Globus pallidus (tissue), 1 donor: ENCODE data around the gene MSLN.
A peak's percentile ranks its signal among the peaks of the same experiment; 100 is the strongest.
"Not testable (repeated sequence)": the region's sequence is repeated elsewhere in the genome, so short reads cannot be mapped to it uniquely, and the experiment has no call there.

Experiments used
- DNase-seq: peaks from one replicate; pipeline ENCODE4 v3.0.0-alpha.2; 2015; ENCODE audit warnings: low spot score

Gene MSLN

DNA sequence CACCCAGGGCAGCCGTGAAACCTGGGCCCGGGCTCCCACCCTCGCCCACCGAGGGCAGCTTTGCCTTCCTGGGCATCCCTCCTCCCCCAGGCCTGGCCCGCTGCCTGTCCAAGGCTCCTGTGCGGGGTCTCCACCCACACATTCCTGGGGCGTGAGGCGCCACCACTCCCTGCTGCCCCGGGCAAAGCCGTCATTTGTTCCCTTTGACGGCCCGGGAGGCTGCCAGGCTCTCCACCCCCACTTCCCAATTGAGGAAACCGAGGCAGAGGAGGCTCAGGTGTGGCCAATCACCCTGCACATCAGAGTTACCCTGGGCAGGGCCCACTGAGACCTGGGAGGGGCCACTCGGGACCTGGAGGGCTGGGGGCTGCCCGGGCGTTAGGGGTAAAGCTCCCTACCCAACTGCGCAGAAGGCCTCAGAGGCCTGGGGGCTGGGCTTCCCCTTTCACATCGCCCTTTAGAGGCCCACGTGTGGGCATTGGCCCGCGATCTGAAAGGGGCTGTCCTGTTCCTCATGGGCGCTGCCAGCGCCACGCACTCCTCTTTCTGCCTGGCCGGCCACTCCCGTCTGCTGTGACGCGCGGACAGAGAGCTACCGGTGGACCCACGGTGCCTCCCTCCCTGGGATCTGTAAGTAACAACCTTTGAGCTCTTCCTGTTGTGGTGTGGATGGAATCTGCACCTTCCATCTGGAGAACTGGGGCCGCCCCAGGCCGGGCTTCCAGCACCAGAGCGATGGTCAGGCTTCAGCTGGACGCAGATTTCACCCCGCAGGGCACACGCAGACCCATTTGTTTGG is at the start of gene MSLN:
TSS of gene MSLN (plus strand) at position 190 of the 799 bp plus-strand sequence. CDS start 1,947 bp downstream, outside the sequence.
- DNase-seq: no peak

DNA sequence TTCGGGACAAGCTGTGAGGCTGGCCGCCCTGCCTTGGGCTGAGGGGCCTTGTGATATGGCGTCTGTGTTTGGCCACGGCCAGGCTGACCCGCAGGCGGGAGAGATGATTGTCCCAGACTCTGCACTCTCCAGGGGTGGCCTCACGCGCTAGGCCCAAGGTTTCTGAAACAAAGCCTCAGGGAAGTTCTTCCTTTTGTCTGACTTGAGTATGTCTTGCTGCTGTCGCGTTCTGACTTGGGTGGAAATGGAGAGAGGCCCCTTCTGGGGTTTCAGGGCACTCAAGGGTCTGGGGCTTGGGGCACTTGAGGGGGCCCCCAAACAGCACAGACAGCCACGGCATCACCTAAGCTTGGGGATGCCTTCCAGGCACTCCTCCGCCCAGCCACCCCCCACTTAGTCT is 49.5 kb upstream of the MSLN start:
- no peak for DNase-seq

DNA sequence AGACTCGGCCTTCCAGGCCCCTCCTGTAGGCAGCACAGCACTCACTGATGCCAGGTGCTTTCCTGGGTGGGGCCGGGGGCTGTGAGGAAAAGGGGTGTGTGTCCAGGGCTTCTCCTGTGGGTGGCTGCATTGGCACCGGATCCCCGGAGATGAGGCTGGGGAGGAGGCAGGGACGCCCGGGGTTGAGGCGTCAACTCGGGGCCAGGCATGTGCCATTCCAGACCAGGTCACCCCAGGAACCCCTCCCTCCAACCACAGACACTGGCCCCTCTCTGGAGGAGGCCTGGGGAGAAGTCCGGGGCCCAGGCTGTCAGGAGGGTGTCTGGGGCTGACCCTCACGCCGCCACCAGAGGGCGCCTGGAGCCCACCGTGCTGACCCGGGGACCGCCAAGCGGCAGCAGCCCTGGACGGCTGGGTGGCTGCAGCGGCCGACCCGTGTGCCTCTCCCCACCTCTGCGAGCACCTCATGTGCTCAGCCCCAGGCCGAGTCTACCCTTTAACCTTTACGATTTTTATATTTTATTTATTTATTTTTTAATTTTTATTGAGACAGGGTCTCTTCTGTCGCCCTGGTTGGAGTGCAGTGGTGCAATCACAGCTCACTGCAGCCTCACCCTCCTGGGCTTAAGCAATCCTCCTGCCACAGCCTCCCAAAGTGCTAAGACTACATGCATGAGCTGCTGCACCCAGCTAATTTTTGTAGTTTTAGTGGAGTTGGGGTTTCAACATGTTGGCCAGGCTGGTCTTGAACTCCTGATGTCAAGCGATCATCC is 48.8 kb upstream of the MSLN start:
- peak; percentile 58 for DNase-seq

DNA sequence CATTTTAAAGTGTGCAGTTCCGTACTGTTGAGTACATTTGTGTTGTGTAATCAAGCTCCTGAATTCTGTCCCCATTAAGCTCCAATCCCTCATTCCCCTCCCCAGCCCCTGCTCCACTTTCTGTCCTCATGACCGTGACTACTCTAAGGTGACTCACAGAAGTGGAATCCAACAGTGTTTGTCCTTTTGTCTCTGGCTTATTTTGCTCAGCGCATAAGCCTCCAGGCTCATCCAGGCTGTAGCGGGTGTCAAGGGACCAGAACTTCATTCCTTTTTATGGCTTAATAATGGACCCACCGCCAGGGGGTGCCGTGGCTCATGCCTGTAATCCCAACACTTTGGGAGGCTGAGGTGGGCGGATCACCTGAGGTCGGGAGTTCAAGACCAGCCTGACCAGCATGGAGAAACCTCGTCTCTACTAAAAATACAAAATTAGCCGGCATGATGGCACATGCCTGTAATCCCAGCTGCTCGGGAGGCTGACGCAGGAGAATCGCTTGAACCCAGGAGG is 47.7 kb upstream of the MSLN start:
- DNase-seq: not testable (repeated sequence)

DNA sequence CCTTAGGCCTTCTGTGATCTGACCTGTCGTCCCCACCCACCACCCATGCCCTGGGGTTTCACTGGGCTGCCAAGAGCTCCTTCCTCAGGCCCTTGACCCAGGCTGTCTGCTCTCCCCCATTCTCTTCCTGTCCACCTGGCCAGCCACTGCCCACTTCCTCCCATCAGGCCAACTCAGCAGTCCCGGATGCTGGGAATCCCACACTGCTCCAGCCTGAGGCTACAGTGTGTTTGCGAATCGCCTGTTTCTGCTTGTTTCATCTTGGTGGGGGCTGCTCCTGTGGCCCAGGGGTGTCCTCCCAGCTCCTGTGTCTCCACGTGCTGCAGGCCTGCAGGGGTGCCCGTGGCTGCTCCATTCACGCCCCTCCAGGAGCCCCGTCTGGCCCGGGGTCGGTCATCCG is 46.5 kb upstream of the MSLN start:
- no peak for DNase-seq

DNA sequence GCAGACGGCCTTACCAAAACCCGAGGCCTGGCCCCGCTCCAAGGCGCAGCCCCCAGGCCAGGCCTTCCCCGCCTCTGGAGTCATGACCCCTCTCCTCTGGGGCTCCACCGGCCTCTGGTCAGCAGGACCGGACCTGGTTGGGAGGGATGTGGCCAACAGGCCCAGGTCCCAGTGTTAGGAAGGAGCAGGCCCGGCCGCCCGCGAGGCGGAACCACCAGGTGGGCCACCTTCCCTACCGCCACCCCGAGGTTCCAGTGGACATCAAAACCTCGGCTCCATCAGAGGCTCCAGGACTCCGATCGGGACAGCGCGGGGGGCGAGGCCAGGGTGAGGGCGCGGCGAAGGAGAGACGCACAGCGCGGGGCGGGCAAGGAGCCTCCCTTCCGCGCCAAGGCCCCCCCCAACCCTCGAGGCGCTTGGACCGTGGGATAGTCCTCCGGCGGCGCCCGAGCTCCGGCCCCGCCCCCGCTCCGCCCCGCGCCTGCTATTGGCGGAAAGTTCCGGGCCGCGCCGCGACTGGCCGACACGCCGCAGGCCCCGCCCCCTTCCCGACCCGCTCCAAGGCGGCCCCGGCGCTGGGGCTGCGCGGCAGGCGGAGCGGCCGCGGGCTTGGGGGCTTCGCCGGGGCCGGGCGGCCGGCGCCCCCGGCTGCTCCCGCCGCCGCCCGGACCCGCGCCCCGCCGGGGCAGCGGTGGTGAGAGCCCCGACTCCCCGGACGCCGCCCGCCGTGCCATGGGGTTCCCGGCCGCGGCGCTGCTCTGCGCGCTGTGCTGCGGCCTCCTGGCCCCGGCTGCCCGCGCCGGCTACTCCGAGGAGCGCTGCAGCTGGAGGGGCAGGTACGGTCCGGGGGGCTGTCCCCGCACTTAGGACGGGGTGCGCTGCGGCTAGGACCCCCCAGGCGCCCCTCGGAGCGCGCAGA is 45.7 kb upstream of the MSLN start, which contains the start of gene METRN:
TSS of gene METRN (plus strand) at position 561 of the 919 bp plus-strand sequence. CDS start at position 733, 172 bp downstream.
- DNase-seq: peak; percentile 90

DNA sequence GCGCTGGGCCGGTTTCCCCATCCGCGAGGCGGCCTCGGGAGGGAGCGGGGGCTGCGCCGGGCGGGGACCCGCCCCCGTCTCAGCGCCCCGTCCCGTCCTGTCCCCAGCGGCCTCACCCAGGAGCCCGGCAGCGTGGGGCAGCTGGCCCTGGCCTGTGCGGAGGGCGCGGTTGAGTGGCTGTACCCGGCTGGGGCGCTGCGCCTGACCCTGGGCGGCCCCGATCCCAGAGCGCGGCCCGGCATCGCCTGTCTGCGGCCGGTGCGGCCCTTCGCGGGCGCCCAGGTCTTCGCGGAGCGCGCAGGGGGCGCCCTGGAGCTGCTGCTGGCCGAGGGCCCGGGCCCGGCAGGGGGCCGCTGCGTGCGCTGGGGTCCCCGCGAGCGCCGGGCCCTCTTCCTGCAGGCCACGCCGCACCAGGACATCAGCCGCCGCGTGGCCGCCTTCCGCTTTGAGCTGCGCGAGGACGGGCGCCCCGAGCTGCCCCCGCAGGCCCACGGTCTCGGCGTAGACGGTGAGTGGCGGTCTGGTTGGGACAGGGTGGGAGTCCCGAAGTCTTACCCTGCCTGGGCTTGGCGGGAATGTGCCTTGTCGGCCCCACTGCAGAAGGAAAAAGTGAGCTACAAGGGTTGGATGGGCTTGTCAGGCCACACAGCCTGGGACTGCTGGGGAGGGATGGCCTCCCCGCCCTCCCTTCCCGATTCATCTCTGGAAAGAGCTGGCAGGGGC is 44.9 kb upstream of the MSLN start:
- DNase-seq: peak; percentile 49

DNA sequence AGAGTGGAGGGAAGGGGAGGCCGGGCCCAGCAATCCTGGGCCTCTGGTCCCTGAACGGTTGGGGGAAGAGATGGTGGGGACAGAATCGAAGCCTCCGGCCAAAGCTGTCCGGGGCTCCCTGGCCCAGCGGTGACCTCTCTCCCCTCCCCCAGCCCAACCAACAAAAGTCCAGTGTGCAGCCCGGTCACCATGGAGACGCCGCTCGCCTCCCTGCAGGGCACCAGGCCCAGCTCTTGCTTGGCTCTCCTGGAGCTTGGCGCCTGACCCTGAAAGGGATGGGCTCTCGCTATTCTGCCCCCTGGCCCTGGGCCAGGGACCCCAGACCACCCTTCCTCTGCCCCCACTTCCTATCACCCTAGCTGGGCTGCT is 44.4 kb upstream of the MSLN start:
- peak; percentile 96 for DNase-seq

DNA sequence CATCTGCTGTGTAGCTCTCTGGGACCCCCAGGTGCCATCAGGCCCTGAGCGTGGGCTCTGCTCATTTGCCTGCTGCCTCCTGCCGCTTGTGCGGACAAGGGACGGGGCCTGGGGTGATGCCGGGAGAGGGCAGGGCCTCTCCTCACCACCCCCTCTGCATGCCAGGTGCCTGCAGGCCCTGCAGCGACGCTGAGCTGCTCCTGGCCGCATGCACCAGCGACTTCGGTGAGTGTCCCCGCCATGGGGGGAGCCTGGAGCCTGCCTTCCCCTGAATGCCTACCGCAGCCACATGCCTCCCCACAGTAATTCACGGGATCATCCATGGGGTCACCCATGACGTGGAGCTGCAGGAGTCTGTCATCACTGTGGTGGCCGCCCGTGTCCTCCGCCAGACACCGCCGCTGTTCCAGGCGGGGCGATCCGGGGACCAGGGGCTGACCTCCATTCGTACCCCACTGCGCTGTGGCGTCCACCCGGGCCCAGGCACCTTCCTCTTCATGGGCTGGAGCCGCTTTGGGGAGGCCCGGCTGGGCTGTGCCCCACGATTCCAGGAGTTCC is 43.7 kb upstream of the MSLN start:
- DNase-seq: no peak

DNA sequence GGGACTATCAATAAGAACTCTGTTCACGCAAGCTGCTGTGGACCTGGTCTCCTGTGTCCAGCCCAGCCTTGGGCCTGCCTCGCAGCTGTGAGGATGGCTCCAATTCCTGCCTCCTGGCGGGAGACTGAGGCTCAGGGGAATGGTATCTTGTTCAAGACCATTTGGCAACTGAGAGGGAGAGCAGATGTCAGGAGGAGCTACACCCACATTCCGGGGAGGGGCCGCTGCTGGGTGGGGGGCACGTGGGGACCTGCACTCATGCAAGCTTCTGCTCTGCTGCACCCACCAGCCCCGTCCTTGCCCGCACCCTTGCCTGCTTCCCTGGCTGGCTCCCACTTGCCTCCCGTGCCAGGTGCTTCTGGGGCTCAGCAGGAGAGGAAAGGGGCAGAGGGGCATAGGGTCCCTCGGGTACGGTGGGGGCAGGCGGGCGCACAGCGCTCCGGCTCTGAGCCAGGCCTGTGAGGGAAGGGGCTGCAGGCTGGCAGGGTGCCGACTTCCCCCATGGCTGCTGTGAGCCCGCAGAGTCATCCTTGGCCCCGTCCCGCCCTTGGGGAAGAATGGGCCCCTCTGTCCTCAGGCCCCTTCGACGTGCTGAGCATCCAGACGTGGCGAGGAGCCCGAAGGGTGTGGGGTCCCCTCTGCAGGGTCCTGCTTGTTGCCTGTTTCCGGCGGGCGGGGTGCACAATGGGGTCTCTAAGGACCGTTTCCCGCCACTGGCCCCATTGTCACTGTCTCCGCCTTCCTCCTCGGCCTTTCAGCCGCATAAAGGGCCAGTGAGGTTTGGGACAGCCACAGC is 42.9 kb upstream of the MSLN start:
- peak; percentile 31 for DNase-seq

DNA sequence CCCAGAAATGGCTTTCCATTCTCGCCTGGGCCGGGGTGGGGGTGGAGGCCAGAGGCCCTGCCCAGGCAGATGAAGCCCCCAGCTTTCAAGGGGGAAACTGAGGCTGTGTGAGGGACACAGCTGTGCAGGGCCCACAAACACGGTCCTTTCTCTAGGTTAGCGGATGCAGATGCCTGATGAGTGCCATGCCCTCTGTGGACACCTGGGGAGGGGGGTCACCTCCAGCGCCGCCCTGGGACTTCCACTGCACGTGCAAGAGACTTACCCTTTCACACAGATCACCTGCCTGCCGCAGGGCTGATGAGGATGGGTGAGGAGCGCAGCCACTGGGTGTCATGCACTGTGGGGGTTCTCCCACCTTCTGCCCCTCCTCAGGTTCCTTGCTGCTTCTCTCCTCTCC is 42.1 kb upstream of the MSLN start:
- no peak for DNase-seq

DNA sequence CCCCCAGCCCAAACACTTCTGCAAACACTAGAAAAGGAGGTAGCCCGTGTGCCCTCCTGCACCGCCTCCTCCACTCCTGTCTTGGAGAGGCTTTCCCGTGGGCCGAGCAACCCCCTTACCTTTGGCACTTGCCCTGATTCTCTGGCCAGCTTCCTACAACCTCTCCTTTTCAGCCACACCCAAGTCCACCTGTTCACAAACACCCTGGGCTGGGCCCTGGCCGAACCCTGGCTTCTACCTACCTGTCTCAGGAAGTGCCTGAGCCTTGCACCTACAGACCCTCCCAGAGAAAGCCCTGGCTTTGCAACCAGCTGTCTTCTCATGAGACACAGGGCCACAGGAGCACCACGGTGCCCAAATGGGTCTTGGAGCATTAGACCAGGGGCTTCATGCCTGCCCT is 41.6 kb upstream of the MSLN start:
- no peak for DNase-seq

DNA sequence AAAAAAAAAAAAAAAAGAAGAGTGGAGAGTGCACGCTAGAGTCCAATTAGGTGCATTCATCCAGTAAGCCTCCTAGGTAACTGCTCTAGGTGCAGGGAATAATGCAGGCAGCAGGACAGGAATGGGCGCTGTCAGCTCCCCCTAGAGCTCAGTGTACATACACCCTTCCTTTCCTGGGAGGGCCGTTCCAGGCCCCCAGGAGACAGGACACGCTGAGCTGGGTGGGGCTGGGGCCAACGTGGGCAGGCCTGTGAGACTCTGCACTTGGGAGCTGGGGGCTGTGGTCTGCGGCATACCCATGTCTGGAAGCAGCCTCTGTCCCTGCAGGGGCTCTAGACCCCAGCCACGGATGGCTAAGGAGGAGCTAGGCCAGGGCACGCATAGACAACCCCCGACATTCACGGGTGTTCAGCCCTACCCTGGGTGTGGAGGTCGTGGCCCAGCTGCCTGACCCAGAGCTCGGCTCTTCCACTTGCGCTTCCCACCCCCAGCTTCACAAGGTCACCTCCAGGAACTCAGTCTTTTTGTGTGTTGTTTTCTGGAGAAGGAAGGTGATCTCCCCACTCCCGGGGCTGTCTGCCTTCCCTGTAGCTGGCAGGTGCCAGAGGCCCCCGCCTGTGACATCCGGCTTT is 40.6 kb upstream of the MSLN start:
- peak; percentile 19 for DNase-seq

DNA sequence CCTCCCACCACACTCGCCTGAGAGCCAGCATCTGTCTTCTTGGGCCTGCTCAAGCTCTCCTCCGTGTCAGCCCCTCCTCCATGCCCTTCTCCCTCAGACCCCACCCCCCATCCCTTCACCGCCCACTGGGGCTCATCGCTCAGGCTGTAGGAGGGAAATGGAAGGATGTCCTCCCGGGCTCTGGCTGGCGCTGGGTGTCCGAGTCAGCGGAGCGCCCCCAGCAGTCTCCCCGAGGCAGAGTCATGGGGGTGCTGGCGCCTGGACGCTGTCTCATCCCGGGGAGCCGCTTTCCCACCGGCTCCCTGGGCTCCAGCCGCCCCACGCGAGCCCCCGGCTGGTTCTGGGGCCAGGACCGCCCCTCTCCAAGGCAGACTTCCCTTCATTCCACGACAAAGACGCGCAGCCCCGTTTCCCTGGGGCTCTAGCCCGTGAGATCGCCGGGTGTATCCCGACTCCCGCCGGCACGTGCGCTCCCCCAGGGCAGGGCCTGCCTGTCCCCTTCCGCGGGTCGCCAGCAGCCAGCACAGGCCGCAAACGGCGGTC is 40.0 kb upstream of the MSLN start:
- DNase-seq: peak; percentile 75

DNA sequence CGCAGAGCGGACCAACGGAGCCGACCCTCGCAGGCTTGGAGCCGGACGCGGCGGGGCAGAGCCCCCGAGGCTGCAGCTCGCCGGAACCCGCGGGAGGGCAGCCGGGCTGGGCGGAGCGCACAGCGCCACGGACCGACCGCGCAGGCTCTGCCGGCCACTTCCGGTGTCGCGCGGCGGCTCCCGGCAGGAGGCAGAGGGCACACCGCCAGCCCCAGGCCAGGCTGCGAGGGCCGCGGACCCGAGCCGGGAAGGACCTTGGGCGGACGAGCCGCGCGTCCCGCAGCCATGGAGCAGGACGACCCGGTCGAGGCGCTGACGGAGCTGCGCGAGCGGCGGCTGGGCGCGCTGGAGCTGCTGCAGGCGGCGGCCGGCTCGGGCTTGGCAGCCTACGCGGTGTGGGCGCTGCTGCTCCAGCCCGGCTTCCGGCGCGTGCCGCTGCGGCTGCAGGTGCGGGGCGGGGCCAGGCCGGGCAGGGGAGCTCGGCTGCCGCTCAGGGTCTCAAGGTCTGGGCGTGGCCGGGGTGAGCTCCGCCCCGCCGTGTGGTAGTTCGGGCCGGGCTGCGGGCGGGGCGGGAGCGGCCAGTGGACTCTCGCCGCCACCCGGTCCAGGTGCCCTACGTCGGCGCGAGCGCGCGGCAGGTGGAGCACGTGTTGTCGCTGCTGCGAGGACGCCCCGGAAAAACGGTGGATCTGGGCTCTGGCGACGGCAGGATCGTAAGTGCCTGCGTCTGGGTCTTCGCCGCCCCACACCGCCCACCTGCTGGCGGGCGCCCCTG is 39.4 kb upstream of the MSLN start, which contains the start of gene ANTKMT:
TSS of gene ANTKMT (plus strand) at position 157 of the 775 bp plus-strand sequence. CDS start at position 286, 129 bp downstream.
- peak; percentile 81 for DNase-seq

DNA sequence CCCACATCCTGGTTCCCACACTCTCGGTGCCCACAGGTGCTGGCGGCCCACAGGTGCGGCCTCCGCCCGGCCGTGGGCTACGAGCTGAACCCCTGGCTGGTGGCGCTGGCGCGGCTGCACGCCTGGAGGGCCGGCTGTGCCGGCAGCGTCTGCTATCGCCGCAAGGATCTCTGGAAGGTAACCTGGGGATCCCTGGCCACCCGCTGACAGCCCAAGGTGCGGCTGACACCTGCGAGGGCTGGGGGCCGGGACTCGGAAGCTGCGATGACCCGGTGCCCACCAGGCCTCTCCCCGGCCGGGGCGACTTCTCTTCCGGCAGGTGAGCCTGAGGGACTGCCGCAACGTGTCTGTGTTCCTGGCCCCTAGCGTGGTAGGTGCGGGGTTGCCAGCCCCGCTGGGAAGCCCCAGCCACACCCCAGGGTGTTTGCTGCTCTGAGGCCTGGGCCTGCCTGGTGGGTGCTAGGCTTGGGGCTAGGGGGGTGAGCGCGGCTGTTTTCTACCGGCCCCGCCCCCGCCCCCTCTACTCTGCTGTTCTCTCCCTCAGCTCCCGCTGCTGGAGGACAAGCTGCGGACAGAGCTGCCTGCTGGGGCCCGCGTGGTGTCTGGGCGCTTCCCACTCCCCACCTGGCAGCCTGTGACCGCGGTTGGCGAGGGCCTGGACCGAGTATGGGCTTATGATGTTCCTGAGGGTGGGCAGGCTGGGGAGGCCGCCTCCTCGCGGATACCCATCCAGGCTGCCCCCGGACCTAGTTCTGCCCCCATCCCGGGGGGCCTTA is 38.6 kb upstream of the MSLN start:
- no peak for DNase-seq

DNA sequence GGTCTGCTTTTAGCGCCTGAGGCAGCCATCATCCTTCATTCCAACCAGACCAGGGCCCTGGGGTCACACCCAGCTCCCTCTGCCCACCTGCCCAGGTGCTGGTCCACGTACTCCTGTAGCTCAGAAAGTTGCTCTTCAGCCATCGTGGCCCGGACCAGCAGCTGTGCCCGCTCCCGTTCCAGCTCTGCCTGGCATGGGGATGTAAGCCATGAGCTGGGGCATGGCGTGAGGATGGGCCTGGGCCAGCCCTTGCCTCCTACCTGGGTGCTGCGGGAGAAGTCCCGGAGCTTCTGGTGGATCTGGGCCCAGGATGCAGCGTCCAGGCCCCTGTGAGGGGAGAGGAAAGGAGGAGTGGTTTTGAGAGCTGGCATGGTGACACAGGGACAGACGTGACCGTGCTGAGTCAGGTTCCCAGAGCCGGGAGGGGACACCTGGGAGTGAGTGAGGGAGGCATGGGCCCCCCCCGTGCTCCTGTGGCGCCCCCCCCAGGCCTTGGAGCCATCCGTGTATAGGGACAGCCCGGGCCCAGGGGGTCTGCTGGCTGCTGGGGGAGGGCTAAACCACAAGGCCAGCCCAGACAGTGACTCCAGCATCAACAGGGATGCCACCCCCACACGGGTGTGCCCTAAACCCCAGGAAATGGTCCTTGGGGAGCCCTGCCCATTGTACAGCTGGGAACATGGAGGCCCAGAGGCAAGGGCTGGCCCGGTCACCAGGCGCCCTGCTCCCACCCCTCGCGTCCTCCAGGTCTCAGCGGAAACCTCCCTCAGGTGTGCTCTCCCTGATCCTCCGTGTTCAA is 37.5 kb upstream of the MSLN start:
- DNase-seq: no peak
